Kidney (tissue), 14 donors: ENCODE measurements around the gene ZNF367. TPM values are rescaled to one million over a fixed set of nuclear protein-coding genes. Genes with fewer than 3 reads are reported as not detected.

ENCODE experiments used
- DNase-seq, 5 donors: peaks; one replicate each; pipeline ENCODE4 v3.0.0-alpha.2; 2013 to 2020
- FAIRE-seq: peaks from 2 replicates; lab custom pipeline; 2012; peaks lifted over from hg19 to GRCh38; lab: Jason Lieb, UNC
- H3K27ac ChIP-seq, 2 donors: one replicate each; pipeline ENCODE4 v1.7.0; 2013; ENCODE audit warnings: low read depth in 2 of 2, low read length in 2 of 2, inconsistent platforms in 1 of 2
- H3K27me3 ChIP-seq: one replicate; pipeline ENCODE4 v1.7.1; 2013; ENCODE audit warnings: low read length, inconsistent platforms; ENCODE audit not compliant: control insufficient read depth, insufficient read depth
- H3K36me3 ChIP-seq, 3 donors: one replicate each; pipeline versions ENCODE4 v1.7.0 to v1.7.1; 2013; ENCODE audit warnings: low read length in 3 of 3, control low read depth in 1 of 3, inconsistent platforms in 1 of 3; ENCODE audit not compliant: insufficient read depth in 3 of 3, control insufficient read depth in 2 of 3
- H3K4me1 ChIP-seq, 3 donors: one replicate each; pipeline versions ENCODE4 v1.7.0 to v1.7.1; 2013; ENCODE audit warnings: low read length in 3 of 3, inconsistent platforms in 1 of 3, low read depth in 1 of 3; ENCODE audit not compliant: control insufficient read depth in 2 of 3, insufficient read depth in 2 of 3
- H3K4me3 ChIP-seq, 3 donors: one replicate each; pipeline versions ENCODE4 v1.7.0 to v1.8.1; 2013; ENCODE audit warnings: low read length in 3 of 3, control low read depth in 1 of 3, inconsistent platforms in 1 of 3
- H3K9ac ChIP-seq, 3 donors: one replicate each; pipeline versions ENCODE4 v1.7.0 to v1.7.1; 2013; ENCODE audit warnings: low read length in 3 of 3, control low read depth in 1 of 3, inconsistent platforms in 1 of 3
- H3K9me3 ChIP-seq, 3 donors: one replicate each; pipeline versions ENCODE4 v1.7.0 to v1.7.1; 2013; ENCODE audit warnings: low read length in 3 of 3, control low read depth in 1 of 3, inconsistent platforms in 1 of 3; ENCODE audit not compliant: control insufficient read depth in 2 of 3, insufficient read depth in 1 of 3
- intact Hi-C: fragments of 100-400 bp; cut with DNase I; formaldehyde crosslinking; loops from one replicate; pipeline ENCODE4 v1.11.1; 2022
- polyA plus RNA-seq: library from polyadenylated mRNA; stranded (reverse); fragments of 350-450 nt; fragmentation: Illumina TruSeq; extraction: RNeasy Lipid Tissue Mini Kit (QIAGEN cat#74804); gene quantifications from one replicate; pipeline ENCODE4 v1.2.3, GENCODE V29; 2014; ENCODE audit warnings: low read depth, low replicate concordance; ENCODE audit not compliant: insufficient read depth
- total RNA-seq: library from RNA; stranded (reverse); fragmentation: NEBNext Ultra II Directional; extraction: Animal tissue kit (Norgen Biotek cat#: 25700); gene quantifications from one replicate; pipeline ENCODE4 v1.2.1, GENCODE V29; 2021
- TF ChIP-seq, protein P1 (sequence below): IDR thresholded peaks from 3 replicates; pipeline ENCODE4 v1.5.1; 2012; ENCODE audit warnings: mild to moderate bottlenecking, moderate library complexity, borderline replicate concordance; ENCODE audit not compliant: insufficient read depth; ENCODE audit errors: extremely low read depth
- donor health status: control.
- donor health status: control.
- donor health status: control.
- donor health status: control.
- donor health status: control.
- donor health status: DM: yes; HTN: yes; CAD: no.
- donor health status: Normal renal cell carcinoma (clear cell type).

The ZNF367 gene
- total and polyA plus RNA-seq, 2 donors from 2014 or later, result 1.5 to 1.9 TPM

GRCh38 chr9:96386157-96386556, 32.0 kb downstream of the ZNF367 start:
- no peak overlapping the region for H3K4me3 ChIP-seq
- intact Hi-C loops, result no loop called here
- H3K27me3 ChIP-seq, result no peaks in the 10 kb centered on the region
- TF ChIP-seq, protein P1, sequence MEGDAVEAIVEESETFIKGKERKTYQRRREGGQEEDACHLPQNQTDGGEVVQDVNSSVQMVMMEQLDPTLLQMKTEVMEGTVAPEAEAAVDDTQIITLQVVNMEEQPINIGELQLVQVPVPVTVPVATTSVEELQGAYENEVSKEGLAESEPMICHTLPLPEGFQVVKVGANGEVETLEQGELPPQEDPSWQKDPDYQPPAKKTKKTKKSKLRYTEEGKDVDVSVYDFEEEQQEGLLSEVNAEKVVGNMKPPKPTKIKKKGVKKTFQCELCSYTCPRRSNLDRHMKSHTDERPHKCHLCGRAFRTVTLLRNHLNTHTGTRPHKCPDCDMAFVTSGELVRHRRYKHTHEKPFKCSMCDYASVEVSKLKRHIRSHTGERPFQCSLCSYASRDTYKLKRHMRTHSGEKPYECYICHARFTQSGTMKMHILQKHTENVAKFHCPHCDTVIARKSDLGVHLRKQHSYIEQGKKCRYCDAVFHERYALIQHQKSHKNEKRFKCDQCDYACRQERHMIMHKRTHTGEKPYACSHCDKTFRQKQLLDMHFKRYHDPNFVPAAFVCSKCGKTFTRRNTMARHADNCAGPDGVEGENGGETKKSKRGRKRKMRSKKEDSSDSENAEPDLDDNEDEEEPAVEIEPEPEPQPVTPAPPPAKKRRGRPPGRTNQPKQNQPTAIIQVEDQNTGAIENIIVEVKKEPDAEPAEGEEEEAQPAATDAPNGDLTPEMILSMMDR, result no peak
- FAIRE-seq (no peak), DNase-seq (no peak)
- no peaks in the 10 kb centered on the region for H3K36me3 ChIP-seq
- H3K27ac ChIP-seq, result no peak overlapping the region
- no peaks in the 10 kb centered on the region for H3K9me3 ChIP-seq
- H3K9ac ChIP-seq, result no peak overlapping the region
- peaks cover 0 to 6% (median 0%) of the 10 kb centered on the region in 3 donors for H3K4me1 ChIP-seq

DNA sequence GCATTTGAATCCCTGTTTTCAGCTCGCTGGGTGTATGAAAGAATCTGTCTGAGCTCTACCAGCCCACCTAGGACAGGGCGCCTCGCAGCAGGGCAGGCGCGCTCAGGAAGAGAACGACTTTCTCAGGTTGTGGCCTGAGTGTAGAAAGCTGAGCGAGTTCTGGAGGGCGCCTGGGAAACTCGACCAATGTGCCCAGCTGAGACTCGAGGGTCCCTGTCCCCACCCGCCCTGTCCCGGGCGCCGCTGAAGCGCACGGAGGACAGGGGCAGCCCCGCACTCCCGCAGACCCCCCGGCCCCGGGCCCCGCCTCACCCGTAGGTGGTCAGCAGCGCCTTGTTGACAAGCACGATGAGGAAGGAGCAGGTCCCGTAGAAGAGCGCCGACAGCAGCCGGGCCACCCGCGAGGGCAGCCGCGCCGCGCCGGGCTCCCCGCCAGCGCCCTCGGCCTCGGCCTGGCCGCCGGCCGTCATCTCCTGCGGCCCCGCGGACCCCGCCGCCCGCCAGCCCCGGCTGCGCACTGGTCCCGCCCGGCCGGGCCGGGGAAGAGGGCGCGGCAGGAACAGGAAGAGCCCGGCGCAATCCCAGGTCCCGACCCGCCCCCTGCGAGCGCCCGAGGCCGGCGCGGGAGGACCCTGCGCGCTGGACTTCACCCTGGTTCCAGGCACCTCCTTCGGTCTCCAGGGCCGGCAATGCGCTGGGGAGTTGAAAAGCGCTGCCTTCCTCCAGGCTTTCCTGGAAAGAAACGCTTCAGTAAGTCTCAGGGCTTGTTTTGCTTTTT, 34.8 kb downstream of the ZNF367 start, which contains the start of gene SLC35D2:
SLC35D2 (minus strand) TSS at position 547 of the 778 bp plus-strand sequence; CDS start at position 470, 77 bp downstream.
- TF ChIP-seq, protein P1, result no peak
- Histone ChIP-seq H3K27ac (peak within 1 kb of the TSS; percentile 45 to 78), H3K9ac (peak within 1 kb of the TSS; percentile 20 to 89 (median 82)), H3K36me3 (no peaks in the 10 kb centered on the region), H3K27me3 (no peaks in the 10 kb centered on the region), H3K9me3 (no peaks in the 10 kb centered on the region), H3K4me1 (peaks cover 0 to 6% (median 0%) of the 10 kb centered on the region in 3 donors), H3K4me3 (peak within 1 kb of the TSS; percentile 54 to 84 (median 71))
- FAIRE-seq (no peak), DNase-seq (peak; percentile 68 to 89 (median 75))
- intact Hi-C loops, result no loop called here

GRCh38 chr9:96382839-96383164, 35.4 kb downstream of the ZNF367 start:
- intact Hi-C loops, result no loop called here
- peak overlapping the region; percentile 14 to 89 (median 82) for H3K9ac ChIP-seq
- peak overlapping the region; percentile 54 to 84 (median 71) for H3K4me3 ChIP-seq
- DNase-seq, result no peak
- peaks cover 0 to 7% (median 5%) of the 10 kb centered on the region in 3 donors for H3K4me1 ChIP-seq
- no peaks in the 10 kb centered on the region for H3K9me3 ChIP-seq
- no peaks in the 10 kb centered on the region for H3K27me3 ChIP-seq
- no peak for FAIRE-seq
- H3K36me3 ChIP-seq, result no peaks in the 10 kb centered on the region
- peak overlapping the region; percentile 19 to 78 for H3K27ac ChIP-seq
- TF ChIP-seq, protein P1, result no peak
